Peyer's patch (tissue), 4 donors: ENCODE results near the gene C2CD4C. TPM values are rescaled to one million over a fixed set of nuclear protein-coding genes. Genes with fewer than 3 reads are reported as not detected.
"Not testable (repeated sequence)": the region's sequence is repeated elsewhere in the genome, so short reads cannot be mapped to it uniquely, and the experiment has no call there.

Experiments used
- DNase-seq, 3 donors: peaks; one replicate each; pipeline ENCODE4 v3.0.0-alpha.2; 2017 to 2019
- H3K27ac ChIP-seq, 4 donors: fragments of 200-600 bp; sonication (generic); one replicate each; pipeline ENCODE4 v1.5.1; 2016 to 2019
- H3K27me3 ChIP-seq, 2 donors: fragments of 200-600 bp; sonication (generic); one replicate each; pipeline ENCODE4 v1.5.1; 2019
- H3K36me3 ChIP-seq, 3 donors: fragments of 200-600 bp; sonication (generic); one replicate each; pipeline ENCODE4 v1.5.1; 2016 to 2019
- H3K4me1 ChIP-seq, 4 donors: fragments of 200-600 bp; sonication (generic); one replicate each; pipeline ENCODE4 v1.5.1; 2016 to 2019
- H3K4me3 ChIP-seq, 4 donors: fragments of 200-600 bp; sonication (generic); 1 replicate in 3 of 4; 2 replicates in 1 of 4; pipeline ENCODE4 v1.5.1; 2016 to 2019; ENCODE audit warnings: mild to moderate bottlenecking in 1 of 4
- H3K9me3 ChIP-seq, 4 donors: fragments of 200-600 bp; sonication (generic); one replicate each; pipeline ENCODE4 v1.5.1; 2016 to 2019; ENCODE audit warnings: mild to moderate bottlenecking in 1 of 4
- CTCF ChIP-seq, 6 experiments: fragments of 450-650 bp in 4 of 6; fragments of 200-600 bp in 2 of 6; sonication (generic) in 1 of 6; IDR thresholded peaks; one replicate each; pipeline ENCODE4 v1.5.1; 2017 to 2019; ENCODE audit warnings: antibody characterized with exemption in 6 of 6, mild to moderate bottlenecking in 3 of 6, moderate library complexity in 1 of 6
- POLR2A ChIP-seq, 2 donors: fragments of 450-650 bp; IDR thresholded peaks; one replicate each; pipeline ENCODE4 v1.5.1; 2017; ENCODE audit warnings: antibody characterized with exemption in 2 of 2, mild to moderate bottlenecking in 2 of 2, moderate library complexity in 2 of 2
- total RNA-seq, 4 donors: library from RNA; depleted of rRNA; stranded (reverse); fragments of >200 nt; gene quantifications; one replicate each; pipeline ENCODE4 v1.1.0, GENCODE V29; 2016

The C2CD4C gene
- total RNA-seq, 4 donors from 2014 or later = 0.47 to 0.80 TPM; not detected in 2

- H3K9me3 ChIP-seq = no peaks in the 10 kb centered on the region
- DNase-seq = no peak
- H3K27ac ChIP-seq = no peak overlapping the region
- H3K36me3 ChIP-seq = no peaks in the 10 kb centered on the region
- H3K27me3 ChIP-seq = no peaks in the 10 kb centered on the region
- H3K4me3 ChIP-seq = no peak overlapping the region
- no peak for TF ChIP-seq POLR2A (IDR thresholded peaks at IDR 0.05)
- TF ChIP-seq CTCF (IDR thresholded peaks at IDR 0.05) = no peak
- H3K4me1 ChIP-seq = no peaks in the 10 kb centered on the region
These were observed 42.7 kb downstream of the C2CD4C start for GRCh38 chr19:366205-366783.

GRCh38 chr19:364496-365287 lies 44.3 kb downstream of the C2CD4C start:
- peak in 2 of 3 donors; percentile 13 to 18 for DNase-seq
- no peaks in the 10 kb centered on the region for H3K27me3 ChIP-seq
- H3K9me3 ChIP-seq = no peaks in the 10 kb centered on the region
- no peak overlapping the region for H3K27ac ChIP-seq
- H3K4me1 ChIP-seq = no peaks in the 10 kb centered on the region
- H3K36me3 ChIP-seq = no peaks in the 10 kb centered on the region
- H3K4me3 ChIP-seq = no peak overlapping the region
- no peak for TF ChIP-seq POLR2A (IDR thresholded peaks at IDR 0.05)
- TF ChIP-seq CTCF (IDR thresholded peaks at IDR 0.05) = no peak

GRCh38 chr19:362683-363082 lies 46.3 kb downstream of the C2CD4C start:
- Histone ChIP-seq H3K27ac (no peak overlapping the region), H3K4me3 (no peak overlapping the region), H3K4me1 (no peaks in the 10 kb centered on the region), H3K36me3 (no peaks in the 10 kb centered on the region), H3K9me3 (no peaks in the 10 kb centered on the region), H3K27me3 (no peaks in the 10 kb centered on the region)
- DNase-seq = peak in 1 of 3 donors; percentile 12
- TF ChIP-seq CTCF (IDR thresholded peaks at IDR 0.05) = no peak
- no peak for TF ChIP-seq POLR2A (IDR thresholded peaks at IDR 0.05)

- Histone ChIP-seq H3K4me3 (no peak overlapping the region), H3K27me3 (no peaks in the 10 kb centered on the region), H3K4me1 (no peaks in the 10 kb centered on the region), H3K27ac (no peak overlapping the region), H3K36me3 (no peaks in the 10 kb centered on the region), H3K9me3 (no peaks in the 10 kb centered on the region)
- no peak for TF ChIP-seq POLR2A (IDR thresholded peaks at IDR 0.05)
- TF ChIP-seq CTCF (IDR thresholded peaks at IDR 0.05) = no peak
- peak in 1 of 3 donors; percentile 28 for DNase-seq
These were observed 46.8 kb downstream of the C2CD4C start for GRCh38 chr19:362154-362553.

- Histone ChIP-seq H3K27ac (no peak overlapping the region), H3K36me3 (no peaks in the 10 kb centered on the region), H3K4me3 (no peak overlapping the region), H3K27me3 (no peaks in the 10 kb centered on the region), H3K4me1 (no peaks in the 10 kb centered on the region), H3K9me3 (peaks cover 0 to 5% (median 0%) of the 10 kb centered on the region in 4 donors)
- DNase-seq = no peak
- TF ChIP-seq POLR2A (IDR thresholded peaks at IDR 0.05) = no peak
- TF ChIP-seq CTCF (IDR thresholded peaks at IDR 0.05) = no peak
These were observed 49.4 kb downstream of the C2CD4C start for GRCh38 chr19:359653-359925.

GRCh38 chr19:355536-355935 lies 53.4 kb downstream of the C2CD4C start:
- H3K27me3 ChIP-seq = not testable (repeated sequence)

More at GRCh38 chr19:355536-355935, 53.4 kb downstream of the C2CD4C start:
- not testable (repeated sequence) for H3K36me3 ChIP-seq, H3K27ac ChIP-seq, H3K4me1 ChIP-seq, H3K4me3 ChIP-seq
- H3K9me3 ChIP-seq = peaks cover 0 to 12% (median 0%) of the 10 kb centered on the region in 4 donors
- DNase-seq = peak in 2 of 3 donors; percentile 1 to 15
